ENCODE data around the gene ATRN.

ATRN gene

GRCh38 chr20:3628502-3629314 is 157.9 kb downstream of the ATRN start:
- no peak for DNase-seq (ENCODE audit: low spot score)

GRCh38 chr20:3629893-3630292 is 159.1 kb downstream of the ATRN start:
- no peak for DNase-seq (ENCODE audit: low spot score)

GRCh38 chr20:3630429-3630828 is 159.6 kb downstream of the ATRN start:
- DNase-seq (ENCODE audit: low spot score), result no peak

- DNase-seq (ENCODE audit: low spot score), result no peak
These were observed 160.7 kb downstream of the ATRN start for GRCh38 chr20:3631534-3631933.

GRCh38 chr20:3632311-3633004 is 161.6 kb downstream of the ATRN start:
- no peak for DNase-seq (ENCODE audit: low spot score)

- no peak for DNase-seq (ENCODE audit: low spot score)
These were observed 163.2 kb downstream of the ATRN start for GRCh38 chr20:3633913-3634478.

- no peak for DNase-seq (ENCODE audit: low spot score)
These were observed 164.5 kb downstream of the ATRN start for GRCh38 chr20:3635346-3635745.

- no peak for DNase-seq (ENCODE audit: low spot score)
These were observed 169.4 kb downstream of the ATRN start for GRCh38 chr20:3640259-3640658.

- DNase-seq (ENCODE audit: low spot score), result no peak
These were observed 174.7 kb downstream of the ATRN start for GRCh38 chr20:3645309-3646066.

- no peak for DNase-seq (ENCODE audit: low spot score)
These were observed 175.2 kb downstream of the ATRN start for GRCh38 chr20:3646067-3646440.

GRCh38 chr20:3646651-3647050 is 175.8 kb downstream of the ATRN start:
- DNase-seq (ENCODE audit: low spot score), result no peak

GRCh38 chr20:3647473-3647872 is 176.7 kb downstream of the ATRN start:
- no peak for DNase-seq (ENCODE audit: low spot score)

- no peak for DNase-seq (ENCODE audit: low spot score)
These were observed 178.1 kb downstream of the ATRN start for GRCh38 chr20:3648951-3649350.

- no peak for DNase-seq (ENCODE audit: low spot score)
These were observed 180.6 kb downstream of the ATRN start for GRCh38 chr20:3651204-3651962.

- DNase-seq (ENCODE audit: low spot score), result no peak
These were observed 181.4 kb downstream of the ATRN start for GRCh38 chr20:3652221-3652620.

- no peak for DNase-seq (ENCODE audit: low spot score)
These were observed 182.1 kb downstream of the ATRN start for GRCh38 chr20:3652676-3653596.

- no peak for DNase-seq (ENCODE audit: low spot score)
These were observed 183.1 kb downstream of the ATRN start for GRCh38 chr20:3653921-3654320.

- no peak for DNase-seq (ENCODE audit: low spot score)
These were observed 183.7 kb downstream of the ATRN start for GRCh38 chr20:3654326-3655130.

- DNase-seq (ENCODE audit: low spot score), result no peak
These were observed 184.2 kb downstream of the ATRN start for GRCh38 chr20:3655131-3655405.
